IMR-90 (cell line): ENCODE results near the gene NECAB2. TPM values are rescaled to one million over a fixed set of nuclear protein-coding genes. Genes with fewer than 3 reads are reported as not detected.

Experiments
- ATAC-seq: fragments of 200-7000 bp; cut with Tn5 transposase; 2 replicates; pipeline ENCODE4 v1.9.1; 2020; ENCODE audit warnings: low read depth, mild to moderate bottlenecking, moderate library complexity
- BruUV-seq: library from RNA; stranded (reverse); fragments of 400-500 nt; replicated peaks from 2 replicates; lab custom pipeline; 2021; lab: Mats Ljungman, UMichigan
- CTCF ChIA-PET: fragments of 300-600 bp; formaldehyde crosslinking; extraction: SDS; loops from one replicate; lab custom pipeline; 2021; ENCODE audit warnings: antibody characterized with exemption; lab: Yijun Ruan, JAX
- POLR2A ChIA-PET: fragments of 300-600 bp; sonication (Branson Sonifier 250); formaldehyde crosslinking; loops from one replicate; lab custom pipeline; 2022; ENCODE audit warnings: antibody characterized with exemption; ENCODE audit not compliant: unreplicated experiment; lab: Charles Lee
- DNase-seq: peaks from one replicate; pipeline ENCODE4 v3.0.0; 2013
- H2AFZ ChIP-seq: replicated peaks from 2 replicates; pipeline ENCODE3; 2013; ENCODE audit warnings: low read length, mild to moderate bottlenecking; ENCODE audit not compliant: poor library complexity
- H2AK5ac ChIP-seq: 2 replicates; pipeline ENCODE4 v1.6.1; 2013; ENCODE audit warnings: low read depth, low read length, inconsistent platforms
- H2AK9ac ChIP-seq: replicated peaks from 2 replicates; pipeline ENCODE3; 2013; ENCODE audit warnings: mild to moderate bottlenecking, low read depth, low read length, moderate library complexity; ENCODE audit not compliant: poor library complexity
- H2BK120ac ChIP-seq: 2 replicates; pipeline ENCODE4 v1.6.1; 2013; ENCODE audit warnings: low read depth, low read length, inconsistent platforms
- H2BK15ac ChIP-seq: 3 replicates; pipeline ENCODE4 v1.6.1; 2013; ENCODE audit warnings: low read depth, low read length, inconsistent platforms
- H2BK20ac ChIP-seq: 2 replicates; pipeline ENCODE4 v1.6.1; 2013; ENCODE audit warnings: low read depth, mild to moderate bottlenecking, inconsistent platforms, low read length, moderate library complexity
- H2BK5ac ChIP-seq: 2 replicates; pipeline ENCODE4 v1.6.1; 2013; ENCODE audit warnings: mild to moderate bottlenecking, low read depth, low read length, inconsistent platforms; ENCODE audit not compliant: poor library complexity, severe bottlenecking
- H3K14ac ChIP-seq: replicated peaks from 2 replicates; pipeline ENCODE4 v1.6.1; 2013; ENCODE audit warnings: low read depth, low read length, inconsistent platforms
- H3K18ac ChIP-seq: 2 replicates; pipeline ENCODE4 v1.6.1; 2013; ENCODE audit warnings: low read depth, low read length, control low read depth
- H3K23ac ChIP-seq: 2 replicates; pipeline ENCODE4 v1.6.1; 2013; ENCODE audit warnings: low read depth, low read length, inconsistent platforms
- H3K27ac ChIP-seq: 2 replicates; pipeline ENCODE4 v1.5.1; 2013; ENCODE audit warnings: mild to moderate bottlenecking, control low read depth, low read length; ENCODE audit not compliant: insufficient read depth
- H3K27me3 ChIP-seq: 2 replicates; pipeline ENCODE4 v1.6.1; 2013; ENCODE audit warnings: low read length; ENCODE audit not compliant: control insufficient read depth, insufficient read depth
- H3K36me3 ChIP-seq: 2 replicates; pipeline ENCODE4 v1.6.1; 2013; ENCODE audit warnings: low read length, mixed read lengths; ENCODE audit not compliant: control insufficient read depth, insufficient read depth
- H3K4ac ChIP-seq: 2 replicates; pipeline ENCODE4 v1.6.1; 2013; ENCODE audit warnings: low read depth, low read length, inconsistent platforms
- H3K4me1 ChIP-seq: 2 replicates; pipeline ENCODE4 v1.6.1; 2013; ENCODE audit warnings: low read length, mixed read lengths; ENCODE audit not compliant: control insufficient read depth, insufficient read depth
- H3K4me2 ChIP-seq: 2 replicates; pipeline ENCODE4 v1.6.1; 2013; ENCODE audit warnings: low read depth, mild to moderate bottlenecking, control low read depth, low read length, moderate library complexity
- H3K4me3 ChIP-seq: 2 replicates; pipeline ENCODE4 v1.5.1; 2013; ENCODE audit warnings: low read depth, mild to moderate bottlenecking, control low read depth, low read length, moderate library complexity; ENCODE audit not compliant: insufficient read depth
- H3K56ac ChIP-seq: 2 replicates; pipeline ENCODE4 v1.6.1; 2013; ENCODE audit warnings: low read length, inconsistent platforms; ENCODE audit not compliant: insufficient read depth; ENCODE audit errors: extremely low read depth
- H3K79me1 ChIP-seq, 2 experiments: 2 replicates each; pipeline ENCODE4 v1.6.1; 2013; ENCODE audit warnings: low read length in 2 of 2, inconsistent platforms in 1 of 2, low read depth in 1 of 2
- H3K9ac ChIP-seq: 2 replicates; pipeline ENCODE4 v1.6.1; 2013; ENCODE audit warnings: low read depth, low read length, control low read depth
- H3K9me1 ChIP-seq: 2 replicates; pipeline ENCODE4 v1.6.1; 2013; ENCODE audit warnings: low read length, inconsistent platforms; ENCODE audit not compliant: insufficient read depth
- H3K9me3 ChIP-seq: 2 replicates; pipeline ENCODE4 v1.6.1; 2013; ENCODE audit warnings: low read length; ENCODE audit not compliant: control insufficient read depth, insufficient read depth
- H4K20me1 ChIP-seq: 2 replicates; pipeline ENCODE4 v1.6.1; 2013; ENCODE audit warnings: low read length, inconsistent platforms; ENCODE audit not compliant: insufficient read depth
- H4K5ac ChIP-seq: 2 replicates; pipeline ENCODE4 v1.6.1; 2013; ENCODE audit warnings: mild to moderate bottlenecking, low read depth, low read length, control low read depth
- H4K8ac ChIP-seq, 2 experiments: 2 replicates each; pipeline ENCODE4 v1.6.1; 2013; ENCODE audit warnings: low read depth in 2 of 2, low read length in 2 of 2, control low read depth in 1 of 2, inconsistent platforms in 1 of 2
- H4K91ac ChIP-seq: 2 replicates; pipeline ENCODE4 v1.6.1; 2013; ENCODE audit warnings: low read depth, low read length, inconsistent platforms; ENCODE audit not compliant: insufficient read depth
- CEBPB ChIP-seq: IDR thresholded peaks from 2 replicates; pipeline ENCODE4 v1.6.1; 2012; ENCODE audit warnings: low read depth, low read length, improper control_type of control experiment
- RAD21 ChIP-seq: IDR thresholded peaks from 2 replicates; pipeline ENCODE4 v1.6.1; 2012; ENCODE audit warnings: low read length, improper control_type of control experiment
- RCOR1 ChIP-seq: IDR thresholded peaks from 2 replicates; pipeline ENCODE4 v1.6.1; 2012; ENCODE audit warnings: mild to moderate bottlenecking, low read length, improper control_type of control experiment; ENCODE audit not compliant: insufficient replicate concordance
- WGBS, 2 experiments: methylation state at CpG; one replicate each; pipeline versions ENCODE4 v1.1.5 to v1.1.7; 2013; ENCODE audit warnings: missing lambda C conversion rate in 2 of 2; ENCODE audit not compliant: insufficient read length in 1 of 2; ENCODE audit errors: extremely low coverage in 2 of 2; 5-methylcytosine and 5-hydroxymethylcytosine counted together
- dilution Hi-C: fragments of 300-500 bp; cut with HindIII; formaldehyde crosslinking; loops from one replicate; pipeline ENCODE4 v1.14.3; 2018; ENCODE audit warnings: low sequenced_read_pairs; ENCODE audit not compliant: unreplicated experiment
- in situ Hi-C: fragments of 300-500 bp; cut with MboI; formaldehyde crosslinking; loops from 3 replicates; pipeline ENCODE4 v1.14.3; 2019; ENCODE audit warnings: low sequenced_read_pairs, inconsistent platforms, mixed read lengths
- intact Hi-C: fragments of 100-400 bp; cut with micrococcal nuclease; formaldehyde crosslinking; loops from 2 replicates; pipeline ENCODE4 v1.10.0; 2022
- polyA plus RNA-seq, 3 experiments: library from polyadenylated mRNA; depleted of rRNA; stranded (reverse); fragments of >200 nt; gene quantifications; 2 replicates each; pipeline ENCODE4 v1.2.3, GENCODE V29; 2012; ENCODE audit warnings: low replicate concordance in 1 of 3
- total RNA-seq: library from RNA; depleted of rRNA; stranded (reverse); fragments of >200 nt; gene quantifications from 2 replicates; pipeline ENCODE4 v1.2.3, GENCODE V29; 2012

NECAB2 gene
- total and polyA plus RNA-seq, 2 of the 4 experiments (the other 2 are of a cell fraction) = 0.27 TPM; not detected in 1

DNA sequence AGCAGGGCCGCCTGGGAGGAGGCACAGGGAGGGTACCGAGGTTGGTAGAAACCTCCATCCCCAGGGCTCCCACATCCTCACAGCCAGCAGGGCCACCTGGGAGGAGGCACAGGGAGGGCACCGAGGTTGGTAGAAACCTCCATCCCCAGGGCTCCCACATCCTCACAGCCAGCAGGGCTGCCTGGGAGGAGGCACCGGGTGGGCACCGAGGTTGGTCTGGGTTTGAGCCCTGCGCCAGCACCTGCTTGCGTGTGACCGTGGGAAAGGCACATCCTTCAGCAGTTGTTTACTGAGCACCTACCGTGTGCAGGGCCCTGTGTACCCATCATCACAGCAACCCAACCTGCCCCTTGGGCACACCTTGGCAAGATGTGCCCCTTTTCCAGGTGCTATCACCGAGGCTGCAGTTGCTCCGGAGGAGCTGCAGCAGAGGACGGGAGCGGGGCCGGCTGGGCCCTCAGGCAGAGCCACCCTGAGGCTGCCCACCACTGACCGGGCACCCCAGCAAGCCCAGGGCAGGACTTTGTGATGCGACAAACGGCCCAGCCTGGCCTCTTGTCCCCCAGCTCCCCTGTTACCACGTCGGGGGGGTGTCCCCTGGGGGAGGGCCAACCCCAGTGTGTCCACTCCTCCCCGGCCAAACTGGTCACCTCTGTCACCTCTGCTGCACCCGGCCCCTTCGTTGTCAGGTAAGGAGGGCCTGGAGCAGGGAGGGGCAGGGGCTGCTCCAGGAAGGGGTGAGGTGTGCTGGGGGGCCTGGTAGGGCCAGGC is 37.1 kb upstream of the NECAB2 start:
- dilution Hi-C loops = no loop called here
- no peak overlapping the region for H2BK120ac ChIP-seq

More for the DNA sequence above, 37.1 kb upstream of the NECAB2 start:
- Histone ChIP-seq H3K9me3 (no peaks in the 10 kb centered on the region), H4K20me1 (no peaks in the 10 kb centered on the region), H3K56ac (no peak overlapping the region), H3K36me3 (no peaks in the 10 kb centered on the region), H3K4ac (no peak overlapping the region), H2BK5ac (no peak overlapping the region), H3K4me2 (no peak overlapping the region), H3K9ac (no peak overlapping the region), H3K9me1 (no peaks in the 10 kb centered on the region), H3K27ac (no peak overlapping the region), H3K27me3 (no peaks in the 10 kb centered on the region; the same call in 1 of the 2 replicates), H4K91ac (no peak overlapping the region), H3K18ac (no peak overlapping the region), H2BK20ac (no peak overlapping the region), H2BK15ac (no peak overlapping the region), H2AFZ (no peak overlapping the region), H4K5ac (no peak overlapping the region), H2AK9ac (no peak overlapping the region), H3K4me3 (no peak overlapping the region), H4K8ac (no peak overlapping the region), H3K23ac (no peak overlapping the region), H3K79me1 (no peaks in the 10 kb centered on the region), H3K14ac (no peak overlapping the region), H2AK5ac (no peak overlapping the region), H3K4me1 (peaks cover 11% of the 10 kb centered on the region)
- BruUV-seq = no TSS peak
- ChIA-PET POLR2A (no interaction called here), CTCF (no interaction called here)
- ATAC-seq = no peak
- TF ChIP-seq RCOR1 = no peak
- TF ChIP-seq RAD21 = no peak
- TF ChIP-seq CEBPB = no peak
- in situ Hi-C loops (no loop called here), intact Hi-C loops (no loop called here)
- WGBS, 2 experiments = 98% methylated on average over 10 of the region's 22 CpGs; no CpG with 5 or more reads in 1 of the 2 experiments
- no peak for DNase-seq
